Measurements from ENCODE around the gene CD8B.

DNA sequence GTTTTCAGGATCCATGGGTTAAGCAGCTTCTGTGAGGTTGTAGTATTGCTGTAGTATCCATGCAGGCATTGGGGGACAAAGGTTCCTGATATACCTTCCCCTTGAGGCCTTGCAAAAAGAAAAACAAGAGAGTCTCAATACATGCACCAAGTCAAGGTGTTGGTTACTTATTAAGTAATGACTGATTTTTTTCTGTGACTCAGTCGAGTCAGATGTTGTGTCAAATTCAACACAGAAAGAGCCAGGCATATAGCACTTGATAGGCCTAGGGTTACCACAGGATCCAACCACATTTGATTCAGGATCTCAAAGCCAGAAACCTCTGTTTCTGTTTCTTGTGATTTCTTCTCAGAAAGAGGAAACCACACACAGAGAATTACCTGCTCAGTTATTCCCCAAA lies 46.1 kb downstream of the CD8B start:
- TF ChIP-seq, protein P1, sequence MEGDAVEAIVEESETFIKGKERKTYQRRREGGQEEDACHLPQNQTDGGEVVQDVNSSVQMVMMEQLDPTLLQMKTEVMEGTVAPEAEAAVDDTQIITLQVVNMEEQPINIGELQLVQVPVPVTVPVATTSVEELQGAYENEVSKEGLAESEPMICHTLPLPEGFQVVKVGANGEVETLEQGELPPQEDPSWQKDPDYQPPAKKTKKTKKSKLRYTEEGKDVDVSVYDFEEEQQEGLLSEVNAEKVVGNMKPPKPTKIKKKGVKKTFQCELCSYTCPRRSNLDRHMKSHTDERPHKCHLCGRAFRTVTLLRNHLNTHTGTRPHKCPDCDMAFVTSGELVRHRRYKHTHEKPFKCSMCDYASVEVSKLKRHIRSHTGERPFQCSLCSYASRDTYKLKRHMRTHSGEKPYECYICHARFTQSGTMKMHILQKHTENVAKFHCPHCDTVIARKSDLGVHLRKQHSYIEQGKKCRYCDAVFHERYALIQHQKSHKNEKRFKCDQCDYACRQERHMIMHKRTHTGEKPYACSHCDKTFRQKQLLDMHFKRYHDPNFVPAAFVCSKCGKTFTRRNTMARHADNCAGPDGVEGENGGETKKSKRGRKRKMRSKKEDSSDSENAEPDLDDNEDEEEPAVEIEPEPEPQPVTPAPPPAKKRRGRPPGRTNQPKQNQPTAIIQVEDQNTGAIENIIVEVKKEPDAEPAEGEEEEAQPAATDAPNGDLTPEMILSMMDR (IDR thresholded peaks at IDR 0.05): no peak
- TF ChIP-seq POLR2AphosphoS5 (IDR thresholded peaks at IDR 0.05) (no peak), POLR2A (IDR thresholded peaks at IDR 0.05) (no peak)
